OCI-LY7 (cell line): ENCODE data around the gene C10orf71. TPM values are rescaled to one million over a fixed set of nuclear protein-coding genes. Genes with fewer than 3 reads are reported as not detected.

ENCODE experiments used
- BruUV-seq: library from RNA; stranded (reverse); fragments of 400-500 nt; replicated peaks from 2 replicates; lab custom pipeline; 2021; lab: Mats Ljungman, UMichigan
- CTCF ChIA-PET: fragments of 300-600 bp; sonication (Branson Sonifier 250); formaldehyde crosslinking; loops from one replicate; lab custom pipeline; 2022; ENCODE audit warnings: antibody characterized with exemption; ENCODE audit not compliant: unreplicated experiment; lab: Charles Lee
- POLR2A ChIA-PET: fragments of 300-600 bp; sonication (Branson Sonifier 250); formaldehyde crosslinking; loops from one replicate; lab custom pipeline; 2022; ENCODE audit warnings: antibody characterized with exemption; lab: Charles Lee
- DNase-seq: peaks from one replicate; pipeline ENCODE4 v3.0.0-alpha.2; 2015; ENCODE audit warnings: low spot score
- H2AFZ ChIP-seq: fragments of 200-600 bp; sonication (generic), shearing (Covaris generic); 2 replicates; pipeline ENCODE4 v1.6.1; 2014; ENCODE audit warnings: mild to moderate bottlenecking, antibody characterized with exemption, low read length, moderate library complexity
- H3K27ac ChIP-seq: fragments of 200-600 bp; sonication (generic); 2 replicates; pipeline ENCODE4 v1.5.1; 2014; ENCODE audit warnings: mixed run types, low read depth, mild to moderate bottlenecking, moderate library complexity, low read length, inconsistent platforms; ENCODE audit not compliant: poor library complexity, severe bottlenecking
- H3K36me3 ChIP-seq: fragments of 200-600 bp; sonication (generic); 2 replicates; pipeline ENCODE4 v1.6.1; 2014; ENCODE audit warnings: mild to moderate bottlenecking, antibody characterized with exemption, low read length, moderate library complexity, mixed read lengths; ENCODE audit not compliant: insufficient read depth
- H3K4me1 ChIP-seq: fragments of 200-600 bp; sonication (generic); 2 replicates; pipeline ENCODE4 v1.5.1; 2014; ENCODE audit warnings: mild to moderate bottlenecking, low read length; ENCODE audit not compliant: insufficient read depth, poor library complexity, severe bottlenecking
- H3K4me2 ChIP-seq: fragments of 200-600 bp; sonication (generic); 2 replicates; pipeline ENCODE4 v1.6.1; 2014; ENCODE audit warnings: mild to moderate bottlenecking, low read length
- H3K4me3 ChIP-seq: fragments of 200-600 bp; sonication (generic); 2 replicates; pipeline ENCODE4 v1.5.1; 2014; ENCODE audit warnings: mild to moderate bottlenecking, low read depth, low read length; ENCODE audit not compliant: poor library complexity, severe bottlenecking
- H3K79me2 ChIP-seq: fragments of 200-600 bp; sonication (generic); 2 replicates; pipeline ENCODE4 v1.6.1; 2016; ENCODE audit warnings: low read depth, mild to moderate bottlenecking, low read length, moderate library complexity, mixed read lengths; ENCODE audit not compliant: insufficient read depth
- H3K9me2 ChIP-seq: fragments of 200-600 bp; sonication (generic); 2 replicates; pipeline ENCODE4 v1.6.1; 2016; ENCODE audit warnings: mild to moderate bottlenecking, low read length, mixed read lengths; ENCODE audit not compliant: insufficient read depth
- H3K9me3 ChIP-seq: fragments of 200-600 bp; sonication (generic); 2 replicates; pipeline ENCODE4 v1.6.1; 2014; ENCODE audit warnings: mild to moderate bottlenecking, mixed run types, low read length, mixed read lengths
- H4K20me1 ChIP-seq: fragments of 200-600 bp; sonication (generic); 2 replicates; pipeline ENCODE4 v1.6.1; 2014; ENCODE audit warnings: mild to moderate bottlenecking, antibody characterized with exemption, low read length, moderate library complexity, mixed read lengths; ENCODE audit not compliant: insufficient read depth
- CTCF ChIP-seq: fragments of 200-600 bp; sonication (generic); conservative IDR thresholded peaks from 2 replicates; pipeline ENCODE4 v1.5.1; 2014; ENCODE audit warnings: mild to moderate bottlenecking, antibody characterized with exemption, low read length, moderate library complexity, mixed read lengths
- EZH2phosphoT487 ChIP-seq: fragments of 200-600 bp; sonication (generic); IDR thresholded peaks from 2 replicates; pipeline ENCODE4 v1.6.1; 2018; ENCODE audit warnings: low read depth, borderline replicate concordance, mild to moderate bottlenecking, mixed run types, antibody characterized with exemption, low read length, moderate library complexity, mixed read lengths
- intact Hi-C: fragments of 100-400 bp; cut with micrococcal nuclease; formaldehyde crosslinking; loops from one replicate; pipeline ENCODE4 v1.10.0; 2022; ENCODE audit not compliant: unreplicated experiment
- total RNA-seq, 2 experiments: library from RNA; depleted of rRNA in 1 of 2; stranded (reverse); fragments of >200 nt in 1 of 2; shearing (Covaris generic) in 1 of 2; gene quantifications; 2 replicates each; pipeline ENCODE4 v1.2.3, GENCODE V29; 2014 to 2022

Gene C10orf71
- total RNA-seq, 2 experiments from 2014 or later = 0.06 to 0.08 TPM

- Histone ChIP-seq H3K9me3 (no peaks in the 10 kb centered on the region), H3K79me2 (no peaks in the 10 kb centered on the region), H2AFZ (no peak overlapping the region), H3K4me3 (no peak overlapping the region), H4K20me1 (no peaks in the 10 kb centered on the region), H3K4me2 (no peak overlapping the region), H3K4me1 (no peaks in the 10 kb centered on the region), H3K27ac (no peak overlapping the region), H3K36me3 (no peaks in the 10 kb centered on the region), H3K9me2 (no peaks in the 10 kb centered on the region)
- intact Hi-C loops = no loop called here
- no TSS peak for BruUV-seq
- CTCF ChIA-PET = no interaction called here
- no peak for TF ChIP-seq EZH2phosphoT487
- TF ChIP-seq CTCF = no peak
- POLR2A ChIA-PET = no interaction called here
- no peak for DNase-seq
Observed at GRCh38 chr10:49368256-49368655, 69.3 kb downstream of the C10orf71 start.

GRCh38 chr10:49369216-49370162, 70.5 kb downstream of the C10orf71 start:
- no TSS peak for BruUV-seq
- CTCF ChIA-PET = no interaction called here
- H3K79me2 ChIP-seq = no peaks in the 10 kb centered on the region
- H2AFZ ChIP-seq = no peak overlapping the region
- intact Hi-C loops = no loop called here
- no peak overlapping the region for H3K27ac ChIP-seq
- no peaks in the 10 kb centered on the region for H3K9me2 ChIP-seq
- no peak overlapping the region for H3K4me2 ChIP-seq
- POLR2A ChIA-PET = interaction anchor here (1.0 kb wide), 1 partner anchor 31 kb away, joined by 3 read pairs; no protein-coding TSS in a partner anchor
- H3K36me3 ChIP-seq = no peaks in the 10 kb centered on the region
- DNase-seq = no peak
- H3K4me3 ChIP-seq = no peak overlapping the region
- no peaks in the 10 kb centered on the region for H3K9me3 ChIP-seq
- H4K20me1 ChIP-seq = no peaks in the 10 kb centered on the region
- TF ChIP-seq EZH2phosphoT487 (no peak), CTCF (no peak)
- no peaks in the 10 kb centered on the region for H3K4me1 ChIP-seq
